IPS DF 4.7 (cell line): ENCODE measurements around the gene DCPS.
"Not testable (repeated sequence)": the region's sequence is repeated elsewhere in the genome, so short reads cannot be mapped to it uniquely, and the experiment has no call there.

Source experiments
- DNase-seq: peaks from one replicate; pipeline ENCODE4 v3.0.0-alpha.2; 2013; ENCODE audit warnings: low spot score; ENCODE audit errors: extremely low read depth

The DCPS gene

DNA sequence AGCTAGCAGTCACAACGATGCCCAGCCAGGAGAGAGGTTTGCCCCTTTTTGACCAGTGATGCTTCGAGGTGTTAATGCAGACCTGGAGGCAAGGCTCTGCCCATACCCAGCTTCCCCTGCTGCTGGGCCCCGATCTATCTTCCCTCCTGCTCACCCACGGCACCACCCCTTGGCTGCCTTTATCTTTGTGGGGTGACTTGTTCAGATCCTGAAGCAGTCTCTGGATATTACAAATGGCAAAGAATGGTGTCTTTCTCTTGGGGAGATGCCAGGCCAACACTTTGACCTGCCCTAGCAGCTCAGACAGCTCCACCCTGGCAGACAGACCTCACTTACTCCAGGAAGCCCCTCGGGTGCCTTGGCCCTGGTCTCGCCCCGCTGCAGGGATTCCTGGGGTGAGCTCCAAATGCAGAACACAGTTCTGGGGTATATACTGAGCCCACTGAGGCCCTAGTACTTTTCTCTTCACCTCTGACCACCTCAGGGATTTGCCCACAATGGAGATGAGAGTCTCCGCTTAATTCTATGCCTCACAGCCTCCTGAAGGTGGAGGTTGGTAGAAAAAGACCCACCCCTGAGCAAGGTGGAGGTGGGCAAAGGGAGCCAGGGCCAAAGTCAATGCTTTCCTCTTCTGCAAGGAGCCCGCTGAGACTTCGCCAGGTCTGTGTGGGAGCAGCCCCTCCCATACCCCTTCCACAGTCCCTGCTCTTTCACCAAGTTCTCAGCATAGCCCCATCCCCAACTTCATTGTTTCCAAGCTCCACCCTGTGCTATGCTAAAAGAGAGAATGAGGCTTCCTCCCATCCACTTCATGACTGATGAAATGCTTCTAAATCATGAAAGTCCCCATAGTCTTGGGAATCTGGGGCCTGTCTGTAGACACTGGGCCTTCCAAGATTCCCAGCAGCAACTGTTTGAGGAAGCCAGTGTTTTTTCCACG, 40.6 kb downstream of the DCPS start:
- DNase-seq = no peak

GRCh38 chr11:126345283-126345682, 41.4 kb downstream of the DCPS start:
- no peak for DNase-seq

DNA sequence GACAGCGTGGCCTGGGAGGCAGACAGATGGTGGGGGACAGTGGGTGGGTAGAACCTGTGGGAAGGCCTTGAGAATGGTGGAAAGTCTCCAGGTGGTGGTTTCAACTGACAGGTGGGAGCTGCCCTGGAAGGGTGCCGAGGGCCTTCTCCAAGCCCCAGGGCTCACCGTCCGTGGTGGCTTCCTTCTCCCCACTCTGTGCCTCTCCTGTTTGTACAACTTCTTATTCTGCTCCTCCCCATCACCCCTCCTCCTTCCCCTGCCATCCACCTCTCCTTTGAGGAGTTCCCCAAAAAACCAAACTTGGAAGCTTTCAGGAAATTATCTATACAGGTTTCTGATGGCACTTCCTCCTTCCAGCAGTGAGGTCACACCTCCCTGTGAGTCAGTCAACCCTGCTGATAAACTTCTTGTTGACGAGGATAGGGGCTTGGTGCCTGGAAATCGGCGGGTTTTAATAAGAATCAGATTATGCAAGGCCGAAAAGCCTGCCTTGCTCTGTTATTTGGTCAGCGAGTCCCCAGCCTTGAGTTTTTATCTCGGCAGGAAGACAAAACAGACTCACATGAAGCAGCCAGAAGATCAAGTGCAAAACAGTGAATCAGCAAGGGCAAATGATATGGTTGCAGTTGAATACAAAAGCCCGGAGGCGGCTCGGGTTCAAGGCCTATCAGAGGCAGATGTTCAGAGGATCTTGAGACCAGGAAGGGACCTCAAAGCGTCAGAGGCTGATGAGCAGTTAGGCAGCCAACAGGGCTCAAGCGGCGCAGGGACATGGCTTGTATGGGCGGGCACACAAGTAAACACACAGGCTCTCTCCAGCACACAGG, 42.1 kb downstream of the DCPS start:
- DNase-seq = no peak

- DNase-seq = no peak
Observed at GRCh38 chr11:126346586-126346940, 42.7 kb downstream of the DCPS start.

DNA sequence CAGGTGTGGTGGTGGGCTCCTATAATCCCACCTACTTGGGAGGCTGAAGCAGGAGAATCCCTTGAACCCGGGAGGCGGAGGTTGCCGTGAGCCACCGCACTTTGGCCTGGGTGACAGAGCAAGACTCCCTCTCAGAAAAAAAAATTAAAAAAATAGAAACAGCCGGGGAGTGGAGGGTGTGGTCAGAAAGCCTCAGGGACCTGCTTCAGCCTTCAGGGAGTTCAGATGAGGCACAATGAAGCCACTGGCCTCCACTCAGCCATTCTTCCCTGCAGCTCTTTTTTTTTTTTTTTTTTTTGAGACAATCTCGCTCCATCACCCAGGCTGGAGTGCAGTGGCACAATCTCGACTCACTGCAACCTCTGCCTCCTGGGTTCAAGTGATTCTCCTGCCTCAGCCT, 43.1 kb downstream of the DCPS start:
- not testable (repeated sequence) for DNase-seq

DNA sequence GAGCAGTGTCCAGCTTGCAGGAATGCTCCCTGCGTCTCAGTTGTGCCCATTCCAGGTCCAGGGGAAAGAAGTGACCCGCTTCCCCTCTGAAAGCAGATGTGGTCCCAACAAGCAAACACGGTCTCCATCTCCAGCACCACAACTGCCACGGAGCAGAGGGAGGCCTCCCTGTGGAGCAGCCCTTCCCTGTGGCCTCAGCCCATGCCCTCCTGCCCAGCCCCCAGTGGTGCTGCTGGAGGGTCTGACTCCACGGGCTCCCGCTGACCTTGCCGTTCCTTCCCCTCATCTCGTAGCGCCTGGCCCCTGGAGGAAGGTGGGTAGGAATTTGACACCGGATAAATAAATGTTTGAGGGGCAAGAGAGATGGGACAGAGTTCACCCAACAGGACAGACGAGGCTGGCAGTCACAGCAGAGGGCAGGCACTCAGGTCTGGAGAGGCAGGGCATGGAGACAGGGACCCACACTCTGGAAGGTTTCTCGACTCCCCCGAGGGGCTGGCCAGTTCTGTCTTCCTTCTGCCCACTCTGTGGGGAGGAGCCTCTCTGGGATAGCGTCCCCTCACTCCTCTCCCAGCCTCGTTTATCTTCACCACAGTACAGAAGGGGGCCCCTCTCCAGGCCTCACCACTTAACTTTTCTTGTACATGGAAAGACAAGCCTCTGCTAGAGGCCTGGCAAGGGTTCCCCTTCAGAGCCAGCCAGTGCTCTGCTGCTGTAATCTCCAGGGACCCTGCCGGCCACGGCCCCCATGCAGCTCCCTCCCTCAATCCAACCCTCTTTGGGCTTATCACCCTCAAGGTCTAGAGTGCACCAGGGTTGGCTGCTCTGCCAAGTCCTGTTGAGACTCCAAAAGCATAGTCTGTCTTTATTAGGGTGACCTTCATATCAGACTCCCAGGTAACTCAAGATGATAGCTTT, 44.1 kb downstream of the DCPS start:
- no peak for DNase-seq

DNA sequence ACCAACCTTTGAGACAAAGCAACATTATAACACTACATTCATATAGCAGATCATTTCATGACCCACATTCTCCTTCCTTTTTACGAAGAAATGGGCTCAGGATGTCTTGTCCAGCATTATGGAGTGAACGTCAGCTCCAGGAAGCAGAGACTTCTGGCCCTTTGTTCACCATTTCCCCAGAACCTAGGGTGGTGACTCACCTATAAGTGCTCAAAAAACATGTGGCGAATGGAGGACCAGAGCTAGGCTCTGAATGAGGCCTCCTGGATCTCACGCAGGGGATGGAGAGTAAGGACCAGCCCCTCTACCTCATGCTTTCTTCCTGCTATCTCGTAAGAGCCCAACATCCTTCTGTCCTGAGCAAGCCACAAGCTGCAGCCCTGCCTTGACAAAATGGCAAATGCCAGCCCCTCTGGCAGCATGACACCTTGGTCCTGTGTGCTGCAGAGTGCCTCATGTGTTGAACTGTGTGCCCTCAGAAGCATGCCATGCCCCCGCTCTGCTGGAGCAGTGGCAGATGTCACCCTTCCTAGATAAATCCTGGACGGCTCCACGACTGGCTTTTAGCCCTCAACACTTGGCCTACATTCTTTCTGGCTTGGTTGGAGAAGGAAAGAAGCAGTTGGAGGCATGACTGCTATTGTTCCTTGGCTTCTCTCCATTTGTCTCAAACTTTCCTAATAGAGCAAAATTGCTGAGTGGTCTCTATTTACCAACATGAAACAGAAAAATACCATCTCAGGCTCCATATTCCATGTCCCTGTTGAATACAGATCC, 45.1 kb downstream of the DCPS start:
- DNase-seq = no peak

- no peak for DNase-seq
Observed at GRCh38 chr11:126350836-126351235, 47.0 kb downstream of the DCPS start.

GRCh38 chr11:126352163-126352562, 48.3 kb downstream of the DCPS start:
- no peak for DNase-seq

DNA sequence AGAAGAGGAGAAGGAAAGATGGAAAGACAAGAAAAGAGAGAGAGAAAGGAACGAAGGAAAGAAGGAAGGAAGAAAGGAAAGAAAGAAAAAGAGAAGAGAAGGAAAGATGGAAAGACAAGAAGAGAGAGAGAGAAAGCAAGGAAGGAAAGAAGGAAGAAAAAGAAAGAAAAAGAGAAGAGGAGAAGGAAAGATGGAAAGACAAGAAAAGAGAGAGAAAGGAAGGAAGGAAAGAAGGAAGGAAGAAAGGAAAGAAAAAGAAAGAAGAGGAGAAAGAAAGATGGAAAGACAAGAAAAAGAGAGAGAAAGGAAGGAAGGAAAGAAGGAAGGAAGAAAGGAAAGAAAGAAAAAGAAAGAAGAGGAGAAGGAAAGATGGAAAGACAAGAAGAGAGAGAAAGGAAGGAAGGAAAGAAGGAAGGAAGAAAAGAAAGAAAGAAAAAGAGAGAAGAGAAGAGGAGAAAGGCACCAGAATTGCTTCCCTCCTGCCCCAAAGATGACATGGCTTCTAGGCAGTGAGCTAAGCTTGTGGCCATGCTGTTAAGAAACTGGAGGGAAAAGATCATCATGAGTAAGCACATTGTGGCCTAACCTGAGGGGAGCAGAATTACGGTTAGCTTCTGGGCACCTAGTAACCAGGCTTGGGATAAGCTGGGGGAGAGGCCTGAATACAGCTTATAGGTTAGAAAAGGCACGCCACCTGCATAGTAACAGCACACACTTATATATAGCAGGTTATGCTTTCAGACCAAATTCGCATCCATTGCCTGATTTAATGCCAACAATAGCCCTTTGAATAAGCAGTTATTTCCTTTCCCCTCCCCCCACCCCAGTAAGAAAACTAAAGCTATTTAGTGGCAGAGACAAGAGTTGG, 49.3 kb downstream of the DCPS start:
- DNase-seq = no peak

GRCh38 chr11:126354631-126355323, 50.9 kb downstream of the DCPS start:
- DNase-seq = no peak

- DNase-seq = no peak
Observed at GRCh38 chr11:126355324-126355925, 51.6 kb downstream of the DCPS start, which contains the start of gene ST3GAL4. Gene ST3GAL4, plus strand, starts transcription at chr11:126355686. Its CDS starts 50,470 bp downstream, at chr11:126406156.

DNA sequence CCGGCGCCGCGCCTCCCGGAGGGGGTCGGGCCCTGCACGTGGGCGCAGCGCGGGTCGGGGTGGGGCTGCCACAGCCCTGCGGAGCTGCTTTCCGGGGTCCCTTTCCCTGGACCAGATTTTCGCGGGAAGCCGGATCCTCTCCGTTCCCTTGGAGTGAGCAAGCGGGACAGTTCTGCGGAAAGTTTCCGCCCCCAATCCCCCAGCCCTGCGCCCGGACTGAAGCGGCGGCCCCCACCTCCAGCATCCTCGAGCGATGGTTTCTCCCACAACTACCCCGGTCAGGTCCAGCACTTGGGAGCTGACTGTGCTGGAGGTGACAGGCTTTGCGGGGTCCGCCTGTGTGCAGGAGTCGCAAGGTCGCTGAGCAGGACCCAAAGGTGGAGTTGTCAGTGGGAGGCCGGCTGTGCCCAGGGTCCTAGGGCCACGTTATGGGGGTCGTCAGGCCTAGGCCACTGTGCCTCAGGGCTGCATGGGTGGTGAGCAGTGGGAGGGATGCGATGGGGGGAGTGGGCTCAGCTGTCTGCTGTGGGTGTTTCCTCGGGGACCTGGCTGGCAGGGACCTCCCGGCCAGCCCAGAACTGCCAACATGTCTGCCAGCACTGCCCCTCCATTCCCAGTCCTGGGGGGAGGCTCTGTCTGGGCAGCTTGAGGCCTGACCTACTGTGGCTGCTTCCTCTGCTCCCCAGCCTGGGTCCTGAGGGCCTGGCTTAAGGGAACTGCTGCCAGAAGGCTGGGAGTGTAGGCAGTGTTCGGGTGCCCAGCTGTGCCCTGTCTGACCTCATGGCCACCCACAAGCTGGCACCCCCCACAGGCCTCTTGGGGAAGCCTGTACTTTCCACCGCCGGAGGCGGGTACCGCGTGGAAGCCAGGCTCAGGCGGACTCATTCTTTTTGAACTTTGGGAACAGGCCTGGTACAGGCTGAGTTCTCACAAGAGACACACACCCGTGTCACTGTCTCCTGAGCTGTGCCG, 52.4 kb downstream of the DCPS start:
- no peak for DNase-seq

DNA sequence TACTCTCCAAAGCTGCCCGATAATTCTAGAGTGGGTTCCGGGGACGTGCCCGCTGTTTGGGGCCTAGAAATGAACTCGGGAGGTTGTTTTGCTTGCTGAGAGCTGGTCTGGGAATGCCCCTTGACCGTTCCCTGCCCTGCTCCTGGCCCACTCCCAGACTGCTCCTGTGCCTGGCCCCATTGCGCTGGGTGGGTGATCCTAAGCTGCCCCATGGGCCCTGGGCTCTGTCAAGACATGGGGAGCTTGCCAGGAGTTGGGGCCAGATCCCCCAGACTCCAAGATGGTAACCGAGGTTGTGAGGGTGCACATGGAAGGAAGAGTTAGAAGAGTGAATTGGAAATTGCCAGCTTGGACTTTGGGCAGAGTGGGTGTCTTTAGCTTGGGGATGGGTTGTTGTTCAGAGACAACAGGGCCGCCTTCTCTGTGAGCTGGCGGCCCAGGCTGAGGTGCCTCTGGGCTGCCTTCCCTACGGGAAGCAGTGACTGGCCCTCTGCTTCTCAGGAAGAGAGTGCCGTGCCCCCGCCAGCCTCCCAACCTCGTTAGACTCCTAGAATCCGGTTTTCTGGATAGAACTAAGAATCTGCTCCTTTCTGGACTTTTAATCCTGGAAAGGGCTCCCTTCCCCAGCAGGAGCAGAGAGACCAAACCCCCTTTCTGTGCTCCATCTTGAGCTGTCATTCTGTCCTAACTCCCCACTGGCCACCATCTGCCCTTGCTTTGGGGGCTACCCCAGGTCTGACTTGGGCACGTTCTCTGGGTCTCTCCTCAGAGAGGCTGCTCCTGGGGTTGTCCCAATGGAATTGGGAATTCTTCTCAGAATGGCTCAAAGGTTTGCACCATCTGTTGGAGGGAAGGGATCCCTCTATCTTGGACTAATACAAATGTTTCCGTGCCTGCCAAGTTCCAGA, 53.4 kb downstream of the DCPS start:
- no peak for DNase-seq

GRCh38 chr11:126357969-126358762, 54.3 kb downstream of the DCPS start:
- no peak for DNase-seq
